ENCODE results near the gene KIF20B. TPM values are rescaled to one million over a fixed set of nuclear protein-coding genes. Genes with fewer than 3 reads are reported as not detected.

KIF20B gene
- total and polyA plus RNA-seq, 2 of the 8 experiments (the other 6 are each of a cell fraction or from before 2014, with no cell fraction given), result 4.5 to 72.0 TPM

DNA sequence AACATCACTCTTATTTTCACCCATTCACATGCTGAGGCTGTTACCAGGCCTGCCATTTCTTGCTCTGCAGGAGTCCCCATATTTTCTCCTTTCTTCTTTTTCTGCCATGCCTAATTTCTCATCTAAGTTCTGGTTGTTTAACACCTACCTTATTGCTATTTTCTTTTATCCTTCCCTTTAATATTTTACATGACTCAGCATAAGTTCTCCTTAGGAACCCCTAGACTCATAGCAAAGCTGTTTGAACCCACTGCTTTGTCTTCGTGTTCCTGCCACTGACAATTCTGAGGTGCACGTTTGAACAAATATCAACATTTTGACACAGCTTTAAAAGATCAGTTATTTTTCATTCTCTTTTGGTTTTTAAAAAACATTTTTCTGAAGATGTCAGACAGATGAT, 98.2 kb downstream of the KIF20B start (continued):
- TF ChIP-seq, protein P1, sequence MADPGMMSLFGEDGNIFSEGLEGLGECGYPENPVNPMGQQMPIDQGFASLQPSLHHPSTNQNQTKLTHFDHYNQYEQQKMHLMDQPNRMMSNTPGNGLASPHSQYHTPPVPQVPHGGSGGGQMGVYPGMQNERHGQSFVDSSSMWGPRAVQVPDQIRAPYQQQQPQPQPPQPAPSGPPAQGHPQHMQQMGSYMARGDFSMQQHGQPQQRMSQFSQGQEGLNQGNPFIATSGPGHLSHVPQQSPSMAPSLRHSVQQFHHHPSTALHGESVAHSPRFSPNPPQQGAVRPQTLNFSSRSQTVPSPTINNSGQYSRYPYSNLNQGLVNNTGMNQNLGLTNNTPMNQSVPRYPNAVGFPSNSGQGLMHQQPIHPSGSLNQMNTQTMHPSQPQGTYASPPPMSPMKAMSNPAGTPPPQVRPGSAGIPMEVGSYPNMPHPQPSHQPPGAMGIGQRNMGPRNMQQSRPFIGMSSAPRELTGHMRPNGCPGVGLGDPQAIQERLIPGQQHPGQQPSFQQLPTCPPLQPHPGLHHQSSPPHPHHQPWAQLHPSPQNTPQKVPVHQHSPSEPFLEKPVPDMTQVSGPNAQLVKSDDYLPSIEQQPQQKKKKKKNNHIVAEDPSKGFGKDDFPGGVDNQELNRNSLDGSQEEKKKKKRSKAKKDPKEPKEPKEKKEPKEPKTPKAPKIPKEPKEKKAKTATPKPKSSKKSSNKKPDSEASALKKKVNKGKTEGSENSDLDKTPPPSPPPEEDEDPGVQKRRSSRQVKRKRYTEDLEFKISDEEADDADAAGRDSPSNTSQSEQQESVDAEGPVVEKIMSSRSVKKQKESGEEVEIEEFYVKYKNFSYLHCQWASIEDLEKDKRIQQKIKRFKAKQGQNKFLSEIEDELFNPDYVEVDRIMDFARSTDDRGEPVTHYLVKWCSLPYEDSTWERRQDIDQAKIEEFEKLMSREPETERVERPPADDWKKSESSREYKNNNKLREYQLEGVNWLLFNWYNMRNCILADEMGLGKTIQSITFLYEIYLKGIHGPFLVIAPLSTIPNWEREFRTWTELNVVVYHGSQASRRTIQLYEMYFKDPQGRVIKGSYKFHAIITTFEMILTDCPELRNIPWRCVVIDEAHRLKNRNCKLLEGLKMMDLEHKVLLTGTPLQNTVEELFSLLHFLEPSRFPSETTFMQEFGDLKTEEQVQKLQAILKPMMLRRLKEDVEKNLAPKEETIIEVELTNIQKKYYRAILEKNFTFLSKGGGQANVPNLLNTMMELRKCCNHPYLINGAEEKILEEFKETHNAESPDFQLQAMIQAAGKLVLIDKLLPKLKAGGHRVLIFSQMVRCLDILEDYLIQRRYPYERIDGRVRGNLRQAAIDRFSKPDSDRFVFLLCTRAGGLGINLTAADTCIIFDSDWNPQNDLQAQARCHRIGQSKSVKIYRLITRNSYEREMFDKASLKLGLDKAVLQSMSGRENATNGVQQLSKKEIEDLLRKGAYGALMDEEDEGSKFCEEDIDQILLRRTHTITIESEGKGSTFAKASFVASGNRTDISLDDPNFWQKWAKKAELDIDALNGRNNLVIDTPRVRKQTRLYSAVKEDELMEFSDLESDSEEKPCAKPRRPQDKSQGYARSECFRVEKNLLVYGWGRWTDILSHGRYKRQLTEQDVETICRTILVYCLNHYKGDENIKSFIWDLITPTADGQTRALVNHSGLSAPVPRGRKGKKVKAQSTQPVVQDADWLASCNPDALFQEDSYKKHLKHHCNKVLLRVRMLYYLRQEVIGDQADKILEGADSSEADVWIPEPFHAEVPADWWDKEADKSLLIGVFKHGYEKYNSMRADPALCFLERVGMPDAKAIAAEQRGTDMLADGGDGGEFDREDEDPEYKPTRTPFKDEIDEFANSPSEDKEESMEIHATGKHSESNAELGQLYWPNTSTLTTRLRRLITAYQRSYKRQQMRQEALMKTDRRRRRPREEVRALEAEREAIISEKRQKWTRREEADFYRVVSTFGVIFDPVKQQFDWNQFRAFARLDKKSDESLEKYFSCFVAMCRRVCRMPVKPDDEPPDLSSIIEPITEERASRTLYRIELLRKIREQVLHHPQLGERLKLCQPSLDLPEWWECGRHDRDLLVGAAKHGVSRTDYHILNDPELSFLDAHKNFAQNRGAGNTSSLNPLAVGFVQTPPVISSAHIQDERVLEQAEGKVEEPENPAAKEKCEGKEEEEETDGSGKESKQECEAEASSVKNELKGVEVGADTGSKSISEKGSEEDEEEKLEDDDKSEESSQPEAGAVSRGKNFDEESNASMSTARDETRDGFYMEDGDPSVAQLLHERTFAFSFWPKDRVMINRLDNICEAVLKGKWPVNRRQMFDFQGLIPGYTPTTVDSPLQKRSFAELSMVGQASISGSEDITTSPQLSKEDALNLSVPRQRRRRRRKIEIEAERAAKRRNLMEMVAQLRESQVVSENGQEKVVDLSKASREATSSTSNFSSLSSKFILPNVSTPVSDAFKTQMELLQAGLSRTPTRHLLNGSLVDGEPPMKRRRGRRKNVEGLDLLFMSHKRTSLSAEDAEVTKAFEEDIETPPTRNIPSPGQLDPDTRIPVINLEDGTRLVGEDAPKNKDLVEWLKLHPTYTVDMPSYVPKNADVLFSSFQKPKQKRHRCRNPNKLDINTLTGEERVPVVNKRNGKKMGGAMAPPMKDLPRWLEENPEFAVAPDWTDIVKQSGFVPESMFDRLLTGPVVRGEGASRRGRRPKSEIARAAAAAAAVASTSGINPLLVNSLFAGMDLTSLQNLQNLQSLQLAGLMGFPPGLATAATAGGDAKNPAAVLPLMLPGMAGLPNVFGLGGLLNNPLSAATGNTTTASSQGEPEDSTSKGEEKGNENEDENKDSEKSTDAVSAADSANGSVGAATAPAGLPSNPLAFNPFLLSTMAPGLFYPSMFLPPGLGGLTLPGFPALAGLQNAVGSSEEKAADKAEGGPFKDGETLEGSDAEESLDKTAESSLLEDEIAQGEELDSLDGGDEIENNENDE (IDR thresholded peaks at IDR 0.05; ENCODE audit: insufficient replicate concordance, low read length), result no peak
- TF ChIP-seq RFX5 (IDR thresholded peaks at IDR 0.05; ENCODE audit: borderline replicate concordance, low read depth, low read length) (no peak), SP2 (IDR thresholded peaks at IDR 0.05; ENCODE audit: low read length) (no peak)
